Measurements from ENCODE around the gene UBTD1.

DNA sequence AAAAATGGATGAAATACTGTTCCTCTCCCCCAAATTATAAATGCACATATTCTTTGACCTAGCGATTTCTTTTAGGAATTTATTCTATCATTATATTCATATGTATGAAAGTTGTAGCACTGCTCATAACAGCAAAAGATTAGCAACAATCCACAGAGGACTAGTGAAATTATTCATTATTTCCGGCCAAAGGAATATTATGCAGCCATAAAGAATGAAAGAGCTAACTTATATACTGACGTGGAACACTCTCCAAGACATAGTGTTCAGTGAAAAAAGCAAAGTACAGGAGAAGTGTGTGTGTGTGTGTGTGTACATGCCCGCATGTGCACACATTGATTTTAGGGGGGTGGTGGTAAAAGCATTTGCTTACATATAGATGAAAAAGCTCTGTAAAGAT, 23.8 kb upstream of the UBTD1 start:
- TF ChIP-seq CTCF (IDR thresholded peaks at IDR 0.05): no peak
- no peak for TF ChIP-seq EP300 (IDR thresholded peaks at IDR 0.05; ENCODE audit: low read depth)
- no peak for TF ChIP-seq POLR2A (IDR thresholded peaks at IDR 0.05)

Measured in transverse colon (tissue), 3 donors.